ENCODE results near the gene ZNF516.

ZNF516 gene

DNA sequence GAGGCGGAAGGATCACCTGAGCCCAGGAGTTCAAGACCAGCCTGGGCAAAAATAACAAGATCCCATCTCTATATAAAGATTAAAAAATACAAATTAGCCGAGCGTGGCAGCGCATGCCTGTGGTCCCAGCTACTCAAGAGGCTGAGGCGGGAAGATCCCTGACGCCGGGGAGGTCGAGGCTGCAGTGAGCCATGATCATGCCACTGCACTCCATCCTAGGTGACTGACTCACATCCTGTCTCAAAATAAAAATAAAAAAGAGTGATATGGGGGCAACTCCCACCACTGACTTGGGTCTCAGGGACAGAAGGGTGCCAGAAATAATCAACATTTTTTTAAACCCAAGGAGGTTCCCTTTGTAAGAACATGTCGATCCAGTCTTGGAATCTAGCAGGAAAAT lies 37.6 kb downstream of the ZNF516 start:
- TF ChIP-seq, protein P1, sequence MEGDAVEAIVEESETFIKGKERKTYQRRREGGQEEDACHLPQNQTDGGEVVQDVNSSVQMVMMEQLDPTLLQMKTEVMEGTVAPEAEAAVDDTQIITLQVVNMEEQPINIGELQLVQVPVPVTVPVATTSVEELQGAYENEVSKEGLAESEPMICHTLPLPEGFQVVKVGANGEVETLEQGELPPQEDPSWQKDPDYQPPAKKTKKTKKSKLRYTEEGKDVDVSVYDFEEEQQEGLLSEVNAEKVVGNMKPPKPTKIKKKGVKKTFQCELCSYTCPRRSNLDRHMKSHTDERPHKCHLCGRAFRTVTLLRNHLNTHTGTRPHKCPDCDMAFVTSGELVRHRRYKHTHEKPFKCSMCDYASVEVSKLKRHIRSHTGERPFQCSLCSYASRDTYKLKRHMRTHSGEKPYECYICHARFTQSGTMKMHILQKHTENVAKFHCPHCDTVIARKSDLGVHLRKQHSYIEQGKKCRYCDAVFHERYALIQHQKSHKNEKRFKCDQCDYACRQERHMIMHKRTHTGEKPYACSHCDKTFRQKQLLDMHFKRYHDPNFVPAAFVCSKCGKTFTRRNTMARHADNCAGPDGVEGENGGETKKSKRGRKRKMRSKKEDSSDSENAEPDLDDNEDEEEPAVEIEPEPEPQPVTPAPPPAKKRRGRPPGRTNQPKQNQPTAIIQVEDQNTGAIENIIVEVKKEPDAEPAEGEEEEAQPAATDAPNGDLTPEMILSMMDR (IDR thresholded peaks at IDR 0.05; ENCODE audit: low read depth, low read length) = no peak
- no peak for DNase-seq (ENCODE audit: extremely low read depth, low read depth)

DNA sequence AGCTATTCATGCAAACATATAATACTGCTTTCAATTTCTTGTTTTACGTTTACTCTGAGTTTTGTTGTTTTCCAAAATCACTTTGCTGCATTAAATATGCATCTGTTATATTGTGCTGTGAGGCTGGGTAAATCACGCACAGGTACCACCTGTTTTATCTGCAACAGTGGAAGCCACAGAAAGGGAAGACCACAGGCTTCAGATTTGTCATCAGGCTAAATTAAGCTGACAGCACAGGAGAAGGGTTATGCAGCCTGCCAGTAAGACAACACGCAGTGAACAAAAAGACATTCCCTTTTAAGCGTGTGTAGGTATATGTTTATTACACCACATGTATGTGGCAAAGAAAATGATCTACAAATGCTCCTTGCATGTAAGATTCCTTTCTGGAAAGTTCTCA lies 38.2 kb downstream of the ZNF516 start:
- no peak for DNase-seq (ENCODE audit: extremely low read depth, low read depth)
- TF ChIP-seq, protein P1 (IDR thresholded peaks at IDR 0.05; ENCODE audit: low read depth, low read length) = no peak

DNA sequence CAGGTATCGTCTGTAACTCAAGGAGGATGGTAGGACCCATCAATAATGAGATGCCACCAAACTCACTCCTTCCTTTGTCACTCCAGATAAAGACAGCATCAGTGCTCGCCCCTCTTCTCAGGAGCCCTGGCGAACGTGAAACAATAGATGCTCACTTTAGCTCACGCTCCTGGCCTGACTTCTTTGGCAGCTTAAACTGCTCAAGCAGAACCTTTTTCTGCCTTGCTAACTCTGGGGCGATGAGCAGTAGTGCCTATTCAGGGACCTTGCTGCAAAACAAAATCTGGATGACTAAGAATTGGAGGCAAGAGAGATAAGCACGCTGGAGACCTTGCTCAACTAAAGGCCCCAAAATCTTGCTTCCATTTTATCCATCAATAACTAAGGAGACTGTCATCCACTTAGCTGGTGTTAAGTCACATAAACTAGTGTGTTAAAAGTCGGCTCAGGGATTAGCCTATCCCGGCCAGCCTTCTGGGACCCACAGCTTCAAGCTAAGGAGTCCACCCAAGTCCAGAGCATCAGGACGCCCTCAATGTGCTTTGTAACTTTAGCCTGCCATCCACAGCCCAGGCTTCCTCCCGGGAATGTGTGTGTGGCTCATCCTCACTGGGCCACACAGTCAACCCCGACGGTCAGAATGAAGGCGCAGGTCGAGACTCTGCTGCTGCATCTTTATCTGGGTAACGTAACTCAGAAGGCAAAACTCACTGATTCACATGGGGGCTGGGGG lies 38.9 kb downstream of the ZNF516 start:
- DNase-seq (ENCODE audit: extremely low read depth, low read depth) = no peak
- TF ChIP-seq, protein P1 (IDR thresholded peaks at IDR 0.05; ENCODE audit: low read depth, low read length) = no peak

DNA sequence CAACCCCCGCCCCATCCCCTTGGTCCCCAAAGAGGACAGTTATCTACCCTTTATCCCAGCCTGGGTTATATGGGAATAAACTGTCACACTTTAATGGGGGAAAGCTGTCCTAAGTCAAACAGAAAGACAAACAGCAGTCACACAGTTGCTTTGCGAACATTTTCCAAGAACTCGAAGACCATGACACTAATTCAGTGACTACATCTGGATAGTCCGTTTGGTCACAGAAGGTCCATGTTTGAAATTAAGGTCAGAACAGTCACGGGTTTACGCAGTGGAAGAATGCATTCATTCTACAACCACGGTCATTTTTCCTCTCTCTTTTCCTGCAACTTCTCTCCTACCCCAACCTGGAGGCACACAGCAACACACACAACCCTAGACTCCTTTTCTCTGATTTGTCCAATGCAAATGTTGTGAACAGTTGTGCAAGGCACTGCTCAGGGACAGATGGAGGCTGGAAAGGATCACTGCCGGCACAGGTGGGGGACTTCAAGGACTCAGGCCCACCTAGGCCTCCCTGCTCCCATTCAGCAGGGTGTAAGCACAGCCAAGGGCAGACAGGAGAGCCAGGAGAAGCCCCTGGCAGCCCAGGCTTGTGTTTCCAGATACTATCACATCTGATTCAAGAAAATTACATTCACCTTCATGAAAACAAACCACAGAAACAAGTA lies 39.9 kb downstream of the ZNF516 start:
- no peak for DNase-seq (ENCODE audit: extremely low read depth, low read depth)
- TF ChIP-seq, protein P1 (IDR thresholded peaks at IDR 0.05; ENCODE audit: low read depth, low read length) = no peak

DNA sequence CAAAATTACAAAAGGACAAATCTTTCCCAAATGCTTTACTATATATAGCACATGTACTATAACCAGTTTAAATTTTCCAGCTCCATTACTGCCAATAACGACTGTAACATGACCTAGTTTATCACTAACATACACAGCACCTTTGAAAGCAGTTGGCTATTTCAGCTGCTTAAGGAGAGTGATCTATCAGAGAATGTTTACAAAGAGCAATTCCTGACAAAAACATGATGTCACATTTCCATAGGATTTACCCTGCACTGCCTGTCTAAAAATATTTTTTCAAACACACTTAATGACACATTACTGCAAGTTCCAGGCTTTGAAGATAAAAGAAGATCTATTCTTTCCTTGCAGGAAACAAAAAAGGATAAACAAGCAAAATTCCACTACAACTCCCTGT lies 40.6 kb downstream of the ZNF516 start:
- TF ChIP-seq, protein P1 (IDR thresholded peaks at IDR 0.05; ENCODE audit: low read depth, low read length) = no peak

DNA sequence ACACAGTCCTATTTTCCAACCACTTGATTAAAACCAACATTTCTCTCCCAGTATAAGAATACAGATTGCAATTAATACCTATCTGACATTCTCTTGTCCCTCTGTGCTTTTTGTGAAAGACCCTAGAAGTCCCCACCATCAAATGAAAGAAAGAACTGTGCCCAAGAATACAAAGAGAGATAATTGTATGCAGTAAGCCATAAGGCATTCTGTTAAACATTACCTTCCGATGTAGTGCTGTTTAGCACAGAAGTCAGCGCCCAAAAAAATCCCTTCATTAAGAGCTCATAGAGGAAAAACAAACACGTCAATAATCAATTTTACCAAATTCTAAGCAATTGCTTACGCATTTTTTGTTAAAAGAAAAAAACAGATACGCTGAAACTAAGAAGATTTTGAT lies 41.1 kb downstream of the ZNF516 start:
- TF ChIP-seq, protein P1 (IDR thresholded peaks at IDR 0.05; ENCODE audit: low read depth, low read length) = no peak
- DNase-seq (ENCODE audit: extremely low read depth, low read depth) = no peak

More for the DNA sequence above, 40.6 kb downstream of the ZNF516 start:
- no peak for DNase-seq (ENCODE audit: extremely low read depth, low read depth)

DNA sequence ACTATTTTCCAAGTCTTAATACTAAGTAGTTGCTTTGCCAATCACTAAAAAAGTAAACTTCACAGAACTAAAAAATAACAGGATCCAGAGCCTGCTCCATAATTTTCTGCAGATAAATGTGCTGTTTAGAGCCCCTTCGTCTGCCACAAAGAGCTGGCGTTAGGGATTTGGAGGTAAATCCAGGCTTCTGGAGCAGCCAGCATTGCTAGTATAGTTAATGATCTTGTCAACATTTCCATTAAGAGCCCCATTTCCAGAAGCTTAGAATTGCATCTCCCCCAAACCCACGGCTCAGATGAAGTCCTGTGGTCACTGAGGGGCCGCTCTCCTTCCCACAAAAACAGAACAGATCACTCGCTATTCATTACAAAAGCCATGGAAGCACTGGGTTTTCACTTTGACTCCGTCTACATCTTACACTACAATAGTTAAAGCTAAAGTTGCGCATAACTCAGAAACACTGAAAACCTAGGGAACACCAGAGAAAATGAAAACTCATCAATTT lies 41.9 kb downstream of the ZNF516 start:
- TF ChIP-seq, protein P1 (IDR thresholded peaks at IDR 0.05; ENCODE audit: low read depth, low read length) = no peak

More for the DNA sequence above, 41.9 kb downstream of the ZNF516 start:
- DNase-seq (ENCODE audit: extremely low read depth, low read depth) = no peak

All from AG09319 (cell line).